Right lung (tissue), 10 donors: ENCODE results near the gene PLB1. TPM values are rescaled to one million over a fixed set of nuclear protein-coding genes. Genes with fewer than 3 reads are reported as not detected.

ENCODE experiments used
- DNase-seq, 2 donors: peaks; one replicate each; pipeline ENCODE4 v3.0.0-alpha.2; 2013
- long read RNA-seq, 8 donors: transcript quantifications; one replicate each; lab custom pipeline, GENCODE V29; 2026
- polyA plus RNA-seq, 5 donors: library from polyadenylated mRNA; unstranded; fragments of 120-200 nt; gene quantifications; one replicate each; pipeline versions ENCODE4 v1.2.1 to v1.2.3, GENCODE V29; 2013; ENCODE audit warnings: inconsistent platforms in 1 of 5, low replicate concordance in 1 of 5; ENCODE audit not compliant: insufficient read length in 5 of 5, insufficient read depth in 1 of 5

The PLB1 gene
- polyA plus RNA-seq = 1 to 10 TPM; 1.2 to 2.1 (median 1.7) TPM
- long read RNA-seq, donor 1 = 0 reads
- long read RNA-seq, donor 2 = 0 reads
- long read RNA-seq, donor 3 = 0 reads
- long read RNA-seq, donor 4 = 0 reads
- long read RNA-seq, donor 5 = 0 reads
- long read RNA-seq, donor 6 = 0 reads
- long read RNA-seq, donor 7 = 0 reads
- long read RNA-seq, donor 8 = 0 reads

DNA sequence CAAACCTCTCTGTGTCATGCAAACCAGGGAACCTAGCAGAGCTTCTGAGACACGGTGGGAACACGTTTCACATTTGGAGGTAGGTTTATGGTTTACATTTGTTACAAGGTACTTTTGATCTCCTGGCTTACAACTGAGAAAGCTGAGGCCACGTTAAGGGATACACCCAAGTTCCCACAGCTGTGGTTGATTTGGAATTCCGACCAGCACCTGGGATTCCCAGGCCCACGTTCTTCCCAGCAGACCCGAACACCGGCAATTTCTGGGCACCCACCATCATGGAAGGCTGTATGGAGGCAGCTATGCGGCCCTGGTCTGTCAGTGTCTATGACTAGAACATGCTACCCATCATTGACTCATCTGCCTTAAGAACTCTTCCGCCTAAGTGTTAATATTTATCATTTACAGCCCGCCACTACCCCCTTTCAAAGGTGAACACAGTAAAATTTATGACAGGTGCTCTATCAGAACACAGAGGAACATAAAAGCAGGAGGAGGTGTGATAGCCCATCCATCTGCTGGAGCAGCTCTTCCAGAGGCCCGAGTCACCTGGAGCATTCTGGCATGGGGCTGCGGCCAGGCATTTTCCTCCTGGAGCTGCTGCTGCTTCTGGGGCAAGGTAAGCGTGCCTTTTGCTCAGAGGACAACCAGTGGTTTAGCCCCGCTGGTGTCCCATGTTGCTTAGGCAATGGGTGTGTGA, at the start of gene PLB1:
Gene PLB1, plus strand, starts transcription at position 510 of the 700 bp plus-strand sequence. Its CDS starts 55 bp downstream, at position 565.
- DNase-seq = no peak

- DNase-seq = no peak
These were observed 49.3 kb upstream of the PLB1 start for GRCh38 chr2:28446531-28446930.

DNA sequence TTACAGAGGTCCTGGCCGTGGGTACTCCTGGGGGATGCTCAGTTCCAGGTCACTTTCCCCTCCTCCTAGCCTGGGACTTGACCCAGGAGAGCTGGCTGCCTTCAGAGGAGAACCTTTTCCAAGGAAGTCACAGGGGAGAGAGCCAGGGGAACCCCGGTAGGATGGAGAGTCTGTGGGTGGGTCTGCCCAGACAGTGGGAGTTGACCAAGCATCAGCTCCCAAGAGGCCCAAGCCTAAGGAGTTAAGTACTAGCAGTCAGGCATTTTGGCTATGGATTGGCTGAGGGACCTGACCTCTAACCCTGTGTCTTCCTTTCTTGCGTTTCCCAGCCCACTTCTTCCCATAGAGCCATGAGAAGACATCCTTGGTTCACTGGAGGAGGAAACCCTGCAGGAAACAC, 48.8 kb upstream of the PLB1 start:
- DNase-seq = no peak

- DNase-seq = no peak
These were observed 47.7 kb upstream of the PLB1 start for GRCh38 chr2:28447943-28448792.

GRCh38 chr2:28448793-28449100, 47.1 kb upstream of the PLB1 start:
- DNase-seq = no peak

- no peak for DNase-seq
These were observed 46.8 kb upstream of the PLB1 start for GRCh38 chr2:28449126-28449487.

DNA sequence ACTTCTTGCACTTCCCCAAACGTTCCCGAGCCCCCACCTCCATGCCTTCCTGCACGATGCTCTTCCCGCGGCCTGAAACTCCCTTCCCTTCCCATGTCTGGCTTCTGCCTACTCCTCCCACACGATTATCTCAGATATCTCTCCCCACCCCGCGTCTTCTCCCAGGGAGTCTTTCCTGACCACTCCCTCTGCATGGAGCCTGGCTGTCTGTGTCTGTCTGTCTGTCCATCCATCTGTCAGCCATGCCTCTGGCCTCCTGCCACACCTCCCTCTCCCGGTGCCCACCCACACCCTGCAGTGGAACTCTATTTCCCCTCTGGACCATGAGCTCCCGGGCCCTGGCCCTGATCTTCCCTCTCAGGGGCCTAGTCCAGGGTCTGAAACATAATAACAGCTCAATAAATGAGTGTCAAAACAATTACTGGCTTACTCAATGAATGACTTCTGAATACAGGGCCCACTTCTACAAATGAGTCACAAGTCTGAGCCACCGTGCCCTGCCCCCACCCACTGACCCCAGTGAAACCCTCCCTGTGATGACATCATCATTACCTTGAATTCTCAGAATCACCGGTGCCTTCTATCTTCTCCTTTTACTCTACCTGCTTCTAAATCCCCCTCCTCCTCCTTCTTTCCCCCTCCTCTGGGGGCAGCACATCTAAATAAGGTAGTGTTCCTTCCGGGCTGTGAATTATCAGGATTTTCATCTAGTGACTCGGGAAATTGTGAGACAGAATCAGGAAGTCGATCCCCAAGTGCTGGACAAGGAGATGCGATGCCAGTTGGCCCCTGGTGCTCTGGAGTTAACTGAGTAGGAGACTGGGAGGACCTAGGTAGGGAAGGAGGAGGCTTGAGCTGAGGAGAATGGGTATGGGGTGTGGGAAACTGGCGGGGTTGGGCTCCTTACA, 46.1 kb upstream of the PLB1 start:
- no peak for DNase-seq

DNA sequence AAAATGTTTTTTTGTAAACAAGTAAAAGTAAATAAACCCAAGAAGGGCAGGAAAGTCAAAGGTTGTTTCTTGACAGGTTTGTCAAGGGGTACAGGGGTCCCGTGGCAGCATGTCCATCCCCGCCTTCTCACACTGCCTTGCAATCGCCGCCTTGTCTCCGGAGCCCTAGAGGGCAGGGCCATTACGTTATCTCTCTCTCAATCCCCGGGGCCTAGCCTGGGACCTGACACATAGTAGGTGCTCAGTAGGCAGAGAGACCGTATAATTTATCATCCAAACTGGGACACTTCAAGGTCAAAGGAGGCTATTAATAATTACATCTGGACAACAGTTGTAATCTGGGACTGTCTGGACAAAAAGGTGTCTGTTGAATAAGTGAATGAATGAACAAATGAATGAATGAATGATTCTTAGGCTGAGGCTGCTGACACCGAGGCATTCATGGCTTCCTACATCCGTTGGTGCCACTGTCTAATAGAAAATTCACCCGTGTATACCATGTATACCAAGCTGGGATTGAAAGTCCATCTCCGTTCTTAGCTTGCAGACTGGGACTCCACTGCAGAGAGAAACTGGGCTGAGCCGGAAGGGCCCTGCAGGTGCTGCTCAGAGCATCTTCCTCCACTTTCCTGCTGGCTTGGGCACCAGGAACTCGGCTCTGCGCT, 44.8 kb upstream of the PLB1 start:
- DNase-seq = no peak

DNA sequence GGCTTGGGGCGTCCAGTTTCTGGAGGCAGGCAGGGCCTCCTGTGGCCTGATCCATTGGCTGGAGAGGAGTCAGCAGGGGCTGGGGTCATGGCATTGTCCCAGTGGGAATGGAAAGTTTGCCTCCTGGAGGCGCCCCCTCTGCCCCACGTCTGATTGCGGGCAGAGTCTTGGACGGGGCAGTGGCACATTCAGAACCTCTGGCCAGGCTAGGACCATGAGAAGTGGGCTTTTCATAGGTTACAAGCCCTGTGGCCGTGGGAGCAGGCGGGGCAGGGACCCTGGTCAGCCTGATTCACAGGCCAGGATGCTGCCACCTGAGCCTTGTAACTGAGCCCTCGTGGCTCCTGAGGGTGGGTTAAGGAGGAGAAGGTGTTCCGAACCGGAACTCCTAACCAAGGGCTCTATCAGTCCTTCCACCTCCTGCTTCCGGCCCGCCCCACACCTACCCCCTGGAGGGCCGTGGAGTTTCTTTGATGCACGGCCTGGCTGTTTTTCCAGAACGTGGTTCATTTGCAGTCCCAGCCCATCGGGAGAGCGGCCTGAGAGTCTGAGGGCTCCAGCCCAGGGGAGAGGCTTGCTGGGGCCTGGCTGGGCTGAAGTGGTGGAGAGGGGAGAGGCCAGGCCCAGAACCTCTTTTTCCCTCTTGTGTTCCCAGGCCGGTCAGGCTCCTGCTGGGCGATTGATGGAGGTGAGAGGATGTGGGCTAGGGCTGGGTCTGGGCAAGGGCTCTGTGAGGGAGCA, 43.9 kb upstream of the PLB1 start:
- DNase-seq = no peak

GRCh38 chr2:28452534-28453081, 43.3 kb upstream of the PLB1 start:
- peak in 1 of 2 donors; percentile 33 for DNase-seq

- no peak for DNase-seq
These were observed 42.5 kb upstream of the PLB1 start for GRCh38 chr2:28453396-28453795.

GRCh38 chr2:28454016-28454930, 41.6 kb upstream of the PLB1 start:
- DNase-seq = peak in 1 of 2 donors; percentile 22

DNA sequence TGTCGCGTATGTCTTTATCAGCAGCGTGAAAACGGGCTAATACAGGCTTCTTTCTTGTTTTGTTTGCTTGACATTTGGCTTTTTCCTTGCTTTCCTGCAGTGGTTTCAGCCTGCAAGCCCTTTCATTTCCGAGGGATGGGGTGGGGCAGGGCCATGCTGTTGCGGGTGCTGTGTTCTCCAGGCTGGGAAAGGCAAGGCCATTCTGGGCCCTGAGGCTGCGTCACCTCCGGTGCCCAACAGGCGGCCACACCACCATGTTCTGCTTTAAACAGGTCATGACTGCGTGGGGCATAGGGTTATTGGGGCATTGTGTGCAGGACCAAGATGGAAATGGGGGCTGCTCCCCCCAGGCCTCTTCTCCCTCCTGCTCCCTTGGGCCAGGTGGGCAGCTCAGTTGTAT, 38.6 kb upstream of the PLB1 start:
- DNase-seq = no peak

DNA sequence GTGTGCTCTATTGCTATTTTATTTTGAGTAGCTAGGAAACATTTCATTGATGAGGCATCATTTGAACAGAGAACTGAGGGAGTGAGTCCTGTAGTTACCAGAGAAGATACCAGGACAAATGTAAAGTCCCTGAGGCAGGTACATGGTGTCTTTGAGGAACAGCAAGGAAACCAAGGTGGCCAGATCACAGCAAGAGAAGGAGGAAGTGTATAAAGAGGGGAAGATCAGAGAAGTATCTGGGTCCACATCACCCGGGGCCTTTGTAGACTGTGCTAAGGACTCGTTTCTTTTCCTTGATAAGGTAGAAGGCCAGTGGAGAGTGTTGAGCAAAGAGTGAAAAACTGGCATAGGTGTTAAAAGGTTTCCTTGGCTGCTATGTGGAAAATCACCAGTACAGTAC, 34.8 kb upstream of the PLB1 start:
- no peak for DNase-seq

GRCh38 chr2:28462122-28462521, 33.7 kb upstream of the PLB1 start:
- no peak for DNase-seq

DNA sequence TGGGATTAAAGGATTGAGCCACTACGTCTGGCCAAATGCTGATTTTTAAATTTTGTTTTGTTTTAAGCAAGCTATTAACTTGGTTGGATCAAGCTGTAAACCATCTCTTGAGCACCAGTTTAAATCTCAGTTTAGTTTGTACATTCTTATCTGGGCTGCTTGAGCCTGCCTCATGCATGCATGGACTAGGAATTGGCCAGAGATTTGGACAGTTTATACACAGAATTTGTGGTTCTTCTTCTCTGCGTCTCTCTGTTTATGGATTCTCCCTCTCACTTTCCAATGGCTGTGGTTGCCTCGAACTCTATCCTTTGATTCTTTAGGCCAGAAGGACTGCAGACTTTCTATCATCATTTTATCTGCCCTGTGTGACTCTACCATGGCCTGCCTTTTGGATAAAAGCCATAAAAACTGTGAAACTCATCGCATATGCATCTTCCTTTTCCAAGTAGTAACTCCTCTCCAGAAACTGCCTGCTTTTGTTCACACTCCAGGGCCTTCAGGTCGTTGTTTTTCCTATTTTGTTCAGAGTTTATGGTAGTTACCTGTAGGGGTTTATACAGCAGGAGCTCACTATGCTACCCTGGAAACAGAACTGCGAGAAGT, 32.5 kb upstream of the PLB1 start:
- DNase-seq = no peak

- no peak for DNase-seq
These were observed 32.0 kb upstream of the PLB1 start for GRCh38 chr2:28463893-28464292.

DNA sequence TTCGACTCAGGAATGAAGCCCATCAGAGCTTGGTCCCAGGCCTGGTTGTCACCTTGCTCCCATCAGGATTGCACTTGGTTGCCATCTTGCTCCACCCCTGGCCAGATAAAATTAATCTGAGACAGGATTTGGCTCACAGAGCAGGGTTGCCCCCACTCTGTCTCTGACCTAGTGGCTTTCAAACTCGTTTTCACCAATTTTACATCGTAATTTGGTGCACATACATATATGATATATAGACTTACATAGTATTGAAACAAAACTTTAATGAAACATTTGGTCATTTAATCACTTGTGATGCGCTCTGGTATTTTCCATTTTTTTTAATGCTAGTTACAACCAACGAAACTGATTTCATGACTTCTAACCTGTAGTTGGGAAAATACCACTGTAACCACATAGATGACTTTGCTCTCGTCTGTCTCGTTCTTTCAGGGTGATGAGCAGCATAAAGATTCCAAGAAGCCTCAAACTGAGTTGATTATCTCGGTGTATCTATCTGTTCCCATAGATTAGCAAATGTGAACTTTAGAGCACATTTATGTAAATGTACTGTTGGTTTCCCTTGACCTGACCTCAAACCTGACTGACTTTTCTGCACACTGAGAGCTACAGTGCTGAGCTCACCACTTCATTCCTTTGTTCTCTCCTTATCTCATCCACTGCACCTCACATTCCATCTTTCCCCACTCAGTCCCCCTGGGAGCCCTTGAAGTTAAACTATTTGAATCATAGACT, 30.5 kb upstream of the PLB1 start:
- DNase-seq = no peak
